NOMO-1 treated with DMSO at 0.1 percent for 48 hours (cell line): Measurements from ENCODE around the gene CRYBB1.
"Not testable (repeated sequence)": the region's sequence is repeated elsewhere in the genome, so short reads cannot be mapped to it uniquely, and the experiment has no call there.

Experiments
- DNase-seq: peaks from one replicate; lab custom pipeline; 2025; ENCODE audit not compliant: unreplicated experiment; lab: John Stamatoyannopoulos, UW

CRYBB1 gene

GRCh38 chr22:26642465-26643417 is 24.9 kb upstream of the CRYBB1 start:
- DNase-seq = no peak

GRCh38 chr22:26636296-26636695 is 18.5 kb upstream of the CRYBB1 start:
- no peak for DNase-seq

DNA sequence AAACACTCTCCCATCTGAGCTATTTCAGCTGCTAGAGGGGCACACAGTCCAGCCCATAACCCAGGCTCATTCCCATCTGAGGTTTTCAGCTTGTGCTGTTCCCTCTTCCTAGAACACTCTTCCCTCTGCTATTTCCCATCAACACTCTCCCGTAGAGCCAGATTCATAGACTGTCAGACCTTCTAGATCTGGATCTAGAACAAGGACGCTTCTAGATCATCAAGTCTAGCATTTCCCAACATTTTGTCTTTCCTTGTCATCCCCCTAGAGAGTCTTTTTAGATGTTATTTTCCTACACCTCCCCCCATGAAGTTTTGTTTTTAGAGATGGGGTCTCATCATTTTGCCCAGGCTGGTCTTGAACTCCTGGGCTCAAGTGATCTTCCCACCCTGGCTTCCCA is 17.3 kb upstream of the CRYBB1 start:
- no peak for DNase-seq

DNA sequence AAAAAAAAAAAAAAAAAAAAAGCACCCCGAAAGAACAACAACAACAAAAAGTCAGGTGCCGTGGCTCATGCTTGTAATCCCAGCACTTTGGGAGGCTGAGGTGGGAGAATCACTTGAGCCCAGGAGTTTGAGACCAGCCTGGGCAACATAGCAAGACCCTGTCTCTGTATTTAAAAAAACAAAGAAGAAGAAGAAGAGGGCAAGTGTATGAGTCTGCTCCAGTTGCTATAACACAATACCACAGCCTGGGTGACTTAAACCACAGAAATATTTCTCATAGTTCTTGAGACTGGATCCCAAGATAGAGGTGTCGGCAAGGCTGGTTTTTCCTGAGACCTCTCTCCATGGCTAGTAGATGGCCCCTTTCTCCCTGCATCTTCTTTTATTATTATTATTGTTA is 16.4 kb upstream of the CRYBB1 start:
- DNase-seq = no peak

- DNase-seq = no peak
These were observed 14.8 kb upstream of the CRYBB1 start for GRCh38 chr22:26632422-26633155.

GRCh38 chr22:26631282-26631681 is 13.5 kb upstream of the CRYBB1 start:
- DNase-seq = no peak

- DNase-seq = no peak
These were observed 12.3 kb upstream of the CRYBB1 start for GRCh38 chr22:26629988-26630761.

GRCh38 chr22:26624803-26625202 is 7.0 kb upstream of the CRYBB1 start:
- DNase-seq = no peak

DNA sequence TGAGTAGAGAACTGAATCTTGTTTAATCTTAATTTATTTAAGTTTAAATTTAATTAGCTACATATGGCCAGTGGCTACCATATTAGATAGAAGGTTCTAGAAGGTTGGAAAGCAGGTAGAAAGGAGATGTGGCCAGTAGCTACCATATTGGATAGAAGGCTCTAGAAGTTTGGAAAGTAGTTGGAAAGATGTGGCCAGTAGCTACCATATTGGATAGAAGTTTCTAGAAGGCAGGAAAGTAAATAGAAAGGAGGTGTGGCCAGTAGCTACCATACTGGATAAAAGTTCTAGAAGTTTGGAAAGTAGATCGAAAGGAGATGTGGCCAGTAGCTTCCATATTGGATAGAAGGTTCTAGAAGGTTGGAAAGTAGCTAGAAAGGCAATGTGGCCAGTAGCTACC is 6.2 kb upstream of the CRYBB1 start:
- no peak for DNase-seq

DNA sequence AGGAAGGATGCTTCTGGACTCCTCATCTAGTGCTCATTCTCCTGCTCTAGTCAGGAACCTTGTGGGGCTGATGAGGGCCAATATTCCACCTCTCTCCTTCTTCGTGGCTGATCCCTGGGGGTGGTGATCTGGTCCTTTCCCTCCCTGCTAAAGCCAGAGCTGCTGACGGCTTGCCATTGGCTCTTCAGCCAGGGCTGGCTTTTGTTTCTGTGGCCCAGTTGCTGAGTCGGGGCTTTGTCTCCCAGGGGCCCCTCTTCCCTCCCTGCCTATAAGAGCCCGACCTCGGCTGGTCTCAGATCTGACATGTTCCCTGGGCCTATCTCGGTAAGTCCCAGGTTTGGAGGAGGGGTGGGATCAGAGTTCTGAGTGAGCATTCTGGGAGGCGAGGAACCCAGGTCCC is 3.8 kb upstream of the CRYBB1 start, which contains the start of gene CRYBA4:
Gene CRYBA4 (plus strand): TSS at position 301 of the 400 bp plus-strand sequence. CDS start 634 bp downstream, outside the sequence.
- no peak for DNase-seq

- DNase-seq = no peak
These were observed 2.4 kb upstream of the CRYBB1 start for GRCh38 chr22:26620197-26620596.

DNA sequence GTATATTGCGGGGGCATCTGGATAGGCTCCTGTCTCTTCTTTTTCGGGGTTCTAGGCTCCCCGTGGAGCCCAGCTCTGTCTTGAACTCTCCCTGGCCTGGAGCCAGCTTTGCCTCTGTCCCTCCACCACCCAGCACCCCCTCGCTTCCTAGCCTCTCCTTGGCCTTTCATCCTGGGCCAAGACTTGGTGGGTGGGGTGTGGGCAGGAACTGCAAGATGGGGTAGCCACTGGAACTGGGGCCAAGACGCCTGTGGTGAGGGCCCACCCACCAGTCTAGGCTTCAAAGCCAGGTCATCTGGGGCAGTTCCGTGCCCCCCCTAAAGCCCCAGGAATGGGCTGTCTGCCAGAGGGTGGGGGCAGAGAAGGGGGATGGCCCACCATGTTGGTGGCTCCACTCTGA is 1.7 kb upstream of the CRYBB1 start:
- no peak for DNase-seq

DNA sequence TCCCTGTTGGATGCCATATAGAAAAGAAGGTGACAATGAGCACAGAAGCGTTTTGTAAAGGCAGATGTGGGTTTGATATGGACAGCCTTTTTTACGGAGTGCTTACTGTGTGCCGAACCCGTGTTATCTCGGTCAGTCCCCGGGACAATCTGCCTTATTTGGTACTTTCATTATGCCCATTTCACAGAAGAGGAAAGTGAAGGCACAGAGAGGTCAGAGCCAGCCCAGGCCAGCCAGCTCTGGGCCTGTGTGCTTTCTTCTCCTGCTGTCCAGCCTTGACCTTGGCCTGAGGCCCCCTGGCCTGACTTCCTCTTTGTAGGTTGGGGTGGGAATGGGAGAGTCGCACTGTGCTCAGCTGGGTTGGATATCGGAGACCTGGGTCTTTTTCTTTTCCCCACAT is 628 bp upstream of the CRYBB1 start:
- no peak for DNase-seq

DNA sequence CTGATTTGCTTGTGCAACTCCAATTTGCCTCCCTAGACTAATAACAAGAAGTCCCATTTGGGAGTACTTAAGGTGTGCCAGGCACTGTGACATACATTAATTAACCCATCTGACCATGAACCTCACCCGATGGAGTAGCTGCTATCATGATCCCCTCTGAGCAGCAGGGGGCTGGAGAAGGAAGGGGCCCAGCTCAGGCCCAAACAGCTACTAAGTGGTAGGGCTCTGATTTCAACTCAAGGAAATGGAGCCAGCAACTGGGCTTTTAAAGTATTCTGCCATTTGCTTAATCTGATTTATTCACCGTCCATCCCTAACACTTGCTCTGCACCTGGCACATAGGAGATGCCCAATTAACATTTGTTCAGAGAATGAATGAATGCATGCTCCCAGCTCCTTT is 1.2 kb downstream of the CRYBB1 start:
- no peak for DNase-seq

DNA sequence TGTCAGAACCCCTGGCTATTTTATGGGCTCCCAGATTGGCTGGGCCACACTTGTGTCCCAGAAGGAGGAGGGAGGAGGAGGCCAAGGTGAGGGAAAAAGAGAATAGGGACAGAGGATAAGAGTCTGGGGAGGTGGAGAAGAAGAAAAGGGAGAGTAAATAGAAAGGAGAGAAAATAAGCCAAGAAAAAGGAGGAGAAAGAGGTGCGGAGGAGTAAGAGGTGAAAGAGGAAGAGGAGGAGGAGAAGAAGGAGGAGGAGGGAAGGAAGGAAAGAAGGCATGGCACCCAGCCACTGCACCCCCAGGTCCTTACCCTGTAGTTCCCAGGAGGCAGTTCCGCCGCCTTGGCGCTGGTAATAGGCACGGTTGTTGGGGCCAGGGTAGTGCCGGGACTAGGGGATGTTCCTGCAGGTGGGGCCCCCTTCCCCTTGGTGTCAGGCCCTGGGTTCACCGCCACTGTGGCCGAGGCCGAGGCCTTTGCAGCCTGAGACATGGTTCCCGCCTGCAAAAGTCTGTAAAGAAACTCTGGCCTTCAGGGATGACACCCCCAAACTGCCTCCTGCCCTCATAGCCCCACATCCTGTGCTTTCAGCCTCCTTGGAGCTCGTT is 1.9 kb downstream of the CRYBB1 start:
- no peak for DNase-seq

DNA sequence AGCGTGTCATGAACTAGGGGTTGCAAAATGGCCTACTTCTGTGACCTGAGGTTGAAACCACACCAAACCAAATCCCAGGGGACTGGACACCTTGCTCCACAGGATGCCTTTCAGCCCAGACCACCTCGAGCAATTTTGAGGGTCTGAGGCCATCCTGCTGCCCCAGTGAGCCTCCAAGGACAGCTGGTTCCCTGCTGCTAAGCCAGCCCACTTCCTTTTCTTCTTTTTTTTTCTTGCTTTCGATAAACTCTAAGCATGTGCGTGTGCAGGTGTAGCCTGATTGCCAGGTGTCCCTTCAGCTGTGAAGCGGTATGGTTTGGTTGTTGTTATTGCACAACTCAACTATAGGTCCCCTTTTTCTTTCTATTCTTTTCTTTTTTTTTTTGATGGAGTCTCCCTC is 2.7 kb downstream of the CRYBB1 start:
- no peak for DNase-seq

DNA sequence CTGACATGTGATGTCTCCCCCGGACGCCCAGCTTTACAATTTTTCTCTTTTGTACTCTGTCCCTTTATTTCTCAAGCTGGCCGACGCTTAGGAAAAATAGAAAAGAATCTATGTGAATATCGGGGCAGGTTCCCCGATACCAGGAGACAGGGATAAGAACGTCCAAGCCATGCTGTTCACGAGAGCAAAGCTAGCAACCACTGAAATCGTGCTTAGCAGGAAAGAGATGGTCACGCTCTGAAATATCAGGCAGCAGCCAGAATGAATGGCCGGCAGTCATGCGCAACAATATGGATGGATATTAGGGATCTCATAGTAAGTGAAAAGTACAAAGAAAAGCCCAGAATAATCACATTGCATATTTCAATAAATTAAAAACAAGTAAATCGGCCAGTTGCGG is 3.5 kb downstream of the CRYBB1 start:
- DNase-seq = no peak

- DNase-seq = not testable (repeated sequence)
These were observed 4.1 kb downstream of the CRYBB1 start for GRCh38 chr22:26613753-26614152.

- no peak for DNase-seq
These were observed 5.2 kb downstream of the CRYBB1 start for GRCh38 chr22:26612652-26613051.

DNA sequence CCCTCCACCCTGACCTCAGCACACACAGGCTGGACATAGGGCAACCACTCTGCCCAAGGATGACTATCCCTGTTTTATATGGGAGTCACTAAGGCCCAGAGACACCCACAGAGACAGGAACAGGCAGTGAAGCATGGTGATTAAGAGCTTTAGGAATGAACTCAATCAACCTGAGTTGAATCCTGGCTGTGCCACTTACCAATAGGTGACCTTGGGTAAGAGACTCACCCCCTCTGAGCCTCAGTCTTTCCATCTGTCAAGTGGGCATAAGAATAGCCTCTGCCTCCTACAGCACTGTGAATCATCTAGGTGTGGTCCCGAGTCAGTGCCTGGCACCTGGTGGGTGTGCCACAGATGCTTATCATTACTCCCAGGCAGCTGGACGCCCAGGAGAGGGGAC is 6.8 kb downstream of the CRYBB1 start:
- no peak for DNase-seq
